K562 (cell line): ENCODE measurements around the gene ANKS1B.

Experiments
- CTCF ChIP-seq, 3 experiments: IDR thresholded peaks in 2 of 3; conservative IDR thresholded peaks in 1 of 3; 2 replicates each; pipeline ENCODE4 v1.5.1; 2011 to 2012; ENCODE audit warnings: low read length in 3 of 3, mild to moderate bottlenecking in 3 of 3, control low read depth in 2 of 3, improper control_type of control experiment in 1 of 3, inconsistent platforms in 1 of 3, low read depth in 1 of 3, mixed read lengths in 1 of 3, moderate library complexity in 1 of 3; ENCODE audit not compliant: insufficient read depth in 2 of 3
- E2F6 ChIP-seq, 2 experiments: IDR thresholded peaks; 2 replicates each; pipeline ENCODE4 v1.6.1; 2011; ENCODE audit warnings: borderline replicate concordance in 1 of 2, control low read depth in 1 of 2, low read depth in 1 of 2, low read length in 1 of 2, mild to moderate bottlenecking in 1 of 2, mixed read lengths in 1 of 2, moderate library complexity in 1 of 2; ENCODE audit not compliant: insufficient read depth in 1 of 2, insufficient read length in 1 of 2, poor library complexity in 1 of 2, severe bottlenecking in 1 of 2; ENCODE audit errors: extremely low read depth in 1 of 2
- FOXM1 ChIP-seq, 2 experiments: fragments of 450-650 bp in 1 of 2; sonication (generic) in 1 of 2; formaldehyde crosslinking in 1 of 2; IDR thresholded peaks; 2 replicates each; pipeline versions ENCODE4 v1.6.1 to v1.9.0; 2017 to 2022; ENCODE audit warnings: low read depth in 2 of 2, mild to moderate bottlenecking in 2 of 2, missing genetic modification reagents in 1 of 2, moderate library complexity in 1 of 2
- MEF2A ChIP-seq: IDR thresholded peaks from 2 replicates; pipeline ENCODE4 v1.6.1; 2011; ENCODE audit warnings: low read depth, mild to moderate bottlenecking, low read length, moderate library complexity; ENCODE audit not compliant: control insufficient read depth
- ZNF232 ChIP-seq: sonication (generic); formaldehyde crosslinking; IDR thresholded peaks from 2 replicates; pipeline ENCODE4 v1.8.0; 2022; ENCODE audit warnings: mild to moderate bottlenecking, missing genetic modification reagents

GRCh38 chr12:98691351-98691750, 1293.4 kb downstream of the ANKS1B start:
- TF ChIP-seq CTCF (IDR thresholded peaks at IDR 0.05 in 2 of 3, conservative IDR thresholded peaks at IDR 0.05 in 1 of 3; ENCODE audit: insufficient read depth in 2 of 3, low read depth in 1 of 3, low read length in 3 of 3), result no peak
- no peak for TF ChIP-seq E2F6 (IDR thresholded peaks at IDR 0.05; ENCODE audit: borderline replicate concordance in 1 of 2, extremely low read depth in 1 of 2, insufficient read depth in 1 of 2, insufficient read length in 1 of 2, low read depth in 1 of 2, low read length in 1 of 2, poor library complexity in 1 of 2, severe bottlenecking in 1 of 2)
- TF ChIP-seq FOXM1 (IDR thresholded peaks at IDR 0.05; ENCODE audit: low read depth), result no peak
- no peak for TF ChIP-seq FOXM1 (CRISPR knock-in tag; IDR thresholded peaks at IDR 0.05; ENCODE audit: low read depth)
- no peak for TF ChIP-seq MEF2A
- TF ChIP-seq ZNF232 (CRISPR knock-in tag), result no peak
